Kidney (tissue), 14 donors: ENCODE data around the gene FLNB. TPM values are rescaled to one million over a fixed set of nuclear protein-coding genes. Genes with fewer than 3 reads are reported as not detected.
A peak's percentile ranks its signal among the peaks of the same experiment; 100 is the strongest.

Experiments used
- DNase-seq, 5 donors: peaks; one replicate each; pipeline ENCODE4 v3.0.0-alpha.2; 2013 to 2020
- FAIRE-seq: peaks from 2 replicates; lab custom pipeline; 2012; peaks lifted over from hg19 to GRCh38; lab: Jason Lieb, UNC
- H3K27ac ChIP-seq, 2 donors: one replicate each; pipeline ENCODE4 v1.7.0; 2013; ENCODE audit warnings: low read depth in 2 of 2, low read length in 2 of 2, inconsistent platforms in 1 of 2
- H3K27me3 ChIP-seq: one replicate; pipeline ENCODE4 v1.7.1; 2013; ENCODE audit warnings: low read length, inconsistent platforms; ENCODE audit not compliant: control insufficient read depth, insufficient read depth
- H3K36me3 ChIP-seq, 3 donors: one replicate each; pipeline versions ENCODE4 v1.7.0 to v1.7.1; 2013; ENCODE audit warnings: low read length in 3 of 3, control low read depth in 1 of 3, inconsistent platforms in 1 of 3; ENCODE audit not compliant: insufficient read depth in 3 of 3, control insufficient read depth in 2 of 3
- H3K4me1 ChIP-seq, 3 donors: one replicate each; pipeline versions ENCODE4 v1.7.0 to v1.7.1; 2013; ENCODE audit warnings: low read length in 3 of 3, inconsistent platforms in 1 of 3, low read depth in 1 of 3; ENCODE audit not compliant: control insufficient read depth in 2 of 3, insufficient read depth in 2 of 3
- H3K4me3 ChIP-seq, 3 donors: one replicate each; pipeline versions ENCODE4 v1.7.0 to v1.8.1; 2013; ENCODE audit warnings: low read length in 3 of 3, control low read depth in 1 of 3, inconsistent platforms in 1 of 3
- H3K9ac ChIP-seq, 3 donors: one replicate each; pipeline versions ENCODE4 v1.7.0 to v1.7.1; 2013; ENCODE audit warnings: low read length in 3 of 3, control low read depth in 1 of 3, inconsistent platforms in 1 of 3
- H3K9me3 ChIP-seq, 3 donors: one replicate each; pipeline versions ENCODE4 v1.7.0 to v1.7.1; 2013; ENCODE audit warnings: low read length in 3 of 3, control low read depth in 1 of 3, inconsistent platforms in 1 of 3; ENCODE audit not compliant: control insufficient read depth in 2 of 3, insufficient read depth in 1 of 3
- CTCF ChIP-seq: IDR thresholded peaks from 3 replicates; pipeline ENCODE4 v1.5.1; 2012; ENCODE audit warnings: mild to moderate bottlenecking, moderate library complexity, borderline replicate concordance; ENCODE audit not compliant: insufficient read depth; ENCODE audit errors: extremely low read depth
- intact Hi-C: fragments of 100-400 bp; cut with DNase I; formaldehyde crosslinking; loops from one replicate; pipeline ENCODE4 v1.11.1; 2022
- polyA plus RNA-seq: library from polyadenylated mRNA; stranded (reverse); fragments of 350-450 nt; fragmentation: Illumina TruSeq; extraction: RNeasy Lipid Tissue Mini Kit (QIAGEN cat#74804); gene quantifications from one replicate; pipeline ENCODE4 v1.2.3, GENCODE V29; 2014; ENCODE audit warnings: low read depth, low replicate concordance; ENCODE audit not compliant: insufficient read depth
- total RNA-seq: library from RNA; stranded (reverse); fragmentation: NEBNext Ultra II Directional; extraction: Animal tissue kit (Norgen Biotek cat#: 25700); gene quantifications from one replicate; pipeline ENCODE4 v1.2.1, GENCODE V29; 2021
- donor health status: control.
- donor health status: control.
- donor health status: control.
- donor health status: control.
- donor health status: control.
- donor health status: DM: yes; HTN: yes; CAD: no.
- donor health status: Normal renal cell carcinoma (clear cell type).

FLNB gene
- total and polyA plus RNA-seq, 2 donors from 2014 or later = 115 to 216 TPM

GRCh38 chr3:58167431-58168351, 159.5 kb downstream of the FLNB start:
- intact Hi-C loops = no loop called here
- H3K9ac ChIP-seq = no peak overlapping the region
- H3K4me1 ChIP-seq = peaks cover 3 to 19% (median 17%) of the 10 kb centered on the region in 3 donors
- FAIRE-seq (no peak), DNase-seq (peak; percentile 83 to 89 (median 88))
- H3K4me3 ChIP-seq = no peak overlapping the region
- H3K27ac ChIP-seq = no peak overlapping the region
- peaks cover 2 to 36% (median 15%) of the 10 kb centered on the region in 3 donors for H3K36me3 ChIP-seq
- H3K9me3 ChIP-seq = no peaks in the 10 kb centered on the region
- TF ChIP-seq CTCF = peak; percentile 74
- H3K27me3 ChIP-seq = no peaks in the 10 kb centered on the region

GRCh38 chr3:58168498-58168897, 160.3 kb downstream of the FLNB start:
- H3K27me3 ChIP-seq = no peaks in the 10 kb centered on the region
- H3K4me1 ChIP-seq = peaks cover 0 to 19% (median 18%) of the 10 kb centered on the region in 3 donors
- DNase-seq = peak in 1 of 5 donors; percentile 21
- peaks cover 2 to 29% (median 15%) of the 10 kb centered on the region in 3 donors for H3K36me3 ChIP-seq
- intact Hi-C loops = no loop called here
- H3K9me3 ChIP-seq = no peaks in the 10 kb centered on the region
- no peak overlapping the region for H3K9ac ChIP-seq
- FAIRE-seq = no peak
- TF ChIP-seq CTCF = no peak
- no peak overlapping the region for H3K27ac ChIP-seq
- no peak overlapping the region for H3K4me3 ChIP-seq

- intact Hi-C loops = no loop called here
- no peak overlapping the region for H3K27ac ChIP-seq
- no peak for FAIRE-seq
These were observed 161.1 kb downstream of the FLNB start for GRCh38 chr3:58169371-58169770.

More at GRCh38 chr3:58169371-58169770, 161.1 kb downstream of the FLNB start:
- Histone ChIP-seq H3K27me3 (no peaks in the 10 kb centered on the region), H3K4me1 (peaks cover 0 to 16% (median 14%) of the 10 kb centered on the region in 3 donors), H3K36me3 (peaks cover 2 to 28% (median 15%) of the 10 kb centered on the region in 3 donors), H3K9ac (no peak overlapping the region), H3K4me3 (no peak overlapping the region), H3K9me3 (no peaks in the 10 kb centered on the region)
- TF ChIP-seq CTCF = no peak
- peak in 1 of 5 donors; percentile 35 for DNase-seq
